GM23338 (cell line): Measurements from ENCODE around the gene MAN1C1. TPM values are rescaled to one million over a fixed set of nuclear protein-coding genes. Genes with fewer than 3 reads are reported as not detected.

ENCODE experiments used
- ATAC-seq: fragments of 200-7000 bp; cut with Tn5 transposase; 3 replicates; pipeline ENCODE4 v1.9.1; 2020
- DNase-seq: peaks from one replicate; pipeline ENCODE4 v3.0.0-alpha.2; 2015; ENCODE audit warnings: low spot score
- H2AFZ ChIP-seq: fragments of 200-600 bp; sonication (generic); 2 replicates; pipeline ENCODE4 v1.8.0; 2016; ENCODE audit warnings: antibody characterized with exemption, mild to moderate bottlenecking, moderate library complexity
- H3F3A ChIP-seq: fragments of 200-600 bp; sonication (generic); replicated peaks from 2 replicates; pipeline ENCODE4 v1.8.0; 2017; ENCODE audit warnings: antibody characterized with exemption, mixed run types, low read depth
- H3K27ac ChIP-seq: fragments of 200-600 bp; sonication (generic); 2 replicates; pipeline ENCODE4 v1.6.1; 2016; ENCODE audit warnings: low read depth
- H3K27me3 ChIP-seq: fragments of 200-600 bp; sonication (generic); 2 replicates; pipeline ENCODE4 v1.8.0; 2016; ENCODE audit warnings: mild to moderate bottlenecking, mixed run types, moderate library complexity; ENCODE audit not compliant: insufficient read depth
- H3K36me3 ChIP-seq: fragments of 200-600 bp; sonication (generic); 2 replicates; pipeline ENCODE4 v1.8.0; 2016; ENCODE audit warnings: mild to moderate bottlenecking; ENCODE audit not compliant: insufficient read depth
- H3K4me1 ChIP-seq: fragments of 200-600 bp; sonication (generic); 2 replicates; pipeline ENCODE4 v1.8.0; 2016; ENCODE audit warnings: mild to moderate bottlenecking, moderate library complexity; ENCODE audit not compliant: insufficient read depth
- H3K4me2 ChIP-seq: fragments of 200-600 bp; sonication (generic); 2 replicates; pipeline ENCODE4 v1.7.1; 2017; ENCODE audit warnings: mixed run types
- H3K4me3 ChIP-seq: fragments of 200-600 bp; sonication (generic); 2 replicates; pipeline ENCODE4 v1.6.1; 2016; ENCODE audit warnings: mixed run types
- H3K79me2 ChIP-seq: fragments of 200-600 bp; sonication (generic); replicated peaks from 2 replicates; pipeline ENCODE4 v1.8.0; 2017; ENCODE audit warnings: mild to moderate bottlenecking; ENCODE audit not compliant: insufficient read depth
- H3K9me2 ChIP-seq: fragments of 200-600 bp; sonication (generic); 2 replicates; pipeline ENCODE4 v1.8.0; 2017; ENCODE audit not compliant: insufficient read depth
- H4K20me1 ChIP-seq: fragments of 200-600 bp; sonication (generic); replicated peaks from 2 replicates; pipeline ENCODE4 v1.8.0; 2017; ENCODE audit warnings: mild to moderate bottlenecking; ENCODE audit not compliant: insufficient read depth
- H3K27ac Mint-ChIP-seq: 2 replicates; pipeline ENCODE4 v1.8.0; 2020; ENCODE audit warnings: inconsistent platforms, mild to moderate bottlenecking, moderate library complexity, mixed read lengths
- H3K27me3 Mint-ChIP-seq: 3 replicates; pipeline ENCODE4 v1.8.0; 2022; ENCODE audit warnings: low read depth, mild to moderate bottlenecking, moderate library complexity, mixed read lengths, inconsistent platforms; ENCODE audit not compliant: insufficient read depth, poor library complexity
- H3K36me3 Mint-ChIP-seq: 3 replicates; pipeline ENCODE4 v1.8.0; 2021; ENCODE audit warnings: low read depth, mild to moderate bottlenecking, inconsistent platforms, moderate library complexity, mixed read lengths
- H3K4me1 Mint-ChIP-seq: 3 replicates; pipeline ENCODE4 v1.8.0; 2020; ENCODE audit warnings: mild to moderate bottlenecking, inconsistent platforms, mixed read lengths
- H3K4me3 Mint-ChIP-seq: 3 replicates; pipeline ENCODE4 v1.8.0; 2021; ENCODE audit warnings: moderate library complexity, mild to moderate bottlenecking, inconsistent platforms, mixed read lengths
- H3K9me3 Mint-ChIP-seq: 3 replicates; pipeline ENCODE4 v1.8.0; 2020; ENCODE audit warnings: moderate library complexity, mild to moderate bottlenecking, inconsistent platforms, mixed read lengths
- CREB1 ChIP-seq: fragments of 250-450 bp; sonication (Bioruptor Pico); IDR thresholded peaks from 2 replicates; pipeline ENCODE4 v1.5.0; 2020; ENCODE audit warnings: low read depth, mild to moderate bottlenecking, moderate library complexity
- EZH2 ChIP-seq: fragments of 200-600 bp; sonication (generic); IDR thresholded peaks from one replicate; pipeline ENCODE4 v1.8.0; 2017; ENCODE audit warnings: antibody characterized with exemption, mild to moderate bottlenecking, low read depth; ENCODE audit not compliant: unreplicated experiment
- EZH2phosphoT487 ChIP-seq: fragments of 200-600 bp; sonication (generic); IDR thresholded peaks from one replicate; pipeline ENCODE4 v1.8.1; 2018; ENCODE audit warnings: antibody characterized with exemption; ENCODE audit not compliant: unreplicated experiment
- JUNB ChIP-seq: IDR thresholded peaks from one replicate; pipeline ENCODE4 v1.6.1; 2016; ENCODE audit warnings: antibody characterized with exemption; ENCODE audit not compliant: unreplicated experiment
- NANOG ChIP-seq: IDR thresholded peaks from 2 replicates; pipeline ENCODE4 v1.6.1; 2016; ENCODE audit warnings: antibody characterized with exemption, borderline replicate concordance
- STAT1 ChIP-seq: IDR thresholded peaks from one replicate; pipeline ENCODE4 v1.6.1; 2016; ENCODE audit warnings: antibody characterized with exemption; ENCODE audit not compliant: unreplicated experiment
- ZNF331 ChIP-seq: fragments of 250-450 bp; sonication (Bioruptor Pico); IDR thresholded peaks from 2 replicates; pipeline ENCODE4 v1.5.0; 2020; ENCODE audit warnings: low read depth, mild to moderate bottlenecking, moderate library complexity
- polyA plus RNA-seq: library from polyadenylated mRNA; unstranded; fragments of >200 nt; fragmentation: Nextera tagmentation; extraction: Ambion mirVana; gene quantifications from 2 replicates; pipeline ENCODE4 v1.2.1, GENCODE V29; 2016
- total RNA-seq: library from RNA; depleted of rRNA; stranded (reverse); fragments of >200 nt; shearing (Covaris generic); gene quantifications from 2 replicates; pipeline ENCODE4 v1.2.3, GENCODE V29; 2014
- TF ChIP-seq, protein P1 (sequence below): IDR thresholded peaks from one replicate; pipeline ENCODE4 v1.6.1; 2018; ENCODE audit warnings: antibody characterized with exemption; ENCODE audit not compliant: unreplicated experiment
- TF ChIP-seq, protein P2 (sequence below): fragments of 250-450 bp; sonication (Bioruptor Pico); IDR thresholded peaks from 2 replicates; pipeline ENCODE4 v1.5.0; 2020; ENCODE audit warnings: mild to moderate bottlenecking, moderate library complexity
- TF ChIP-seq, protein P3 (sequence below): IDR thresholded peaks from 2 replicates; pipeline ENCODE4 v1.6.1; 2016; ENCODE audit warnings: antibody characterized with exemption

The MAN1C1 gene
- total and polyA plus RNA-seq, 2 experiments from 2014 or later: 5.4 to 13.6 TPM

DNA sequence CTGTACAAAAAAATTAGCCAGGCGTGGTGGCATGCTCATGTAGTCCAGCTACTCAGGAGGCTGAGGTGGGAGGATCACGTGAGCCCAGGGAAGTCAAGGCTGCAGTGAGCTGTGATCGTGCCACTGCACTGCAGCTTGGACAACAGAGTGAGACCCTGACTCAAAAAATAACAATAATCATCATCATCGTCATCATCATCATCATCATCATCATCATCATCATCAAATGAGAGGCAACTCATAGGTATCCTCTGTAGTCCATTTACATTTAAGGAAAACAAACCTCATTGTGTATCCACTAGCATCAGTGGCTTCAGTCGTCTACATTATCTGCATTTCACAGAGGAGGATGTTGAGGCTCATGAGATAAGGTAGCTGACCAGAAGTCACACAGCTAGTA is 114.6 kb downstream of the MAN1C1 start:
- Mint-ChIP-seq H3K9me3 (peaks cover 3% of the 10 kb centered on the region; the same call in 1 of the 3 replicates), H3K27ac (no peak overlapping the region), H3K27me3 (peaks cover 5% of the 10 kb centered on the region), H3K36me3 (no peaks in the 10 kb centered on the region), H3K4me3 (no peak overlapping the region), H3K4me1 (peaks cover 14% of the 10 kb centered on the region)
- Histone ChIP-seq H3K4me3 (no peak overlapping the region), H3K4me2 (no peak overlapping the region), H3K27me3 (no peaks in the 10 kb centered on the region), H3K36me3 (no peaks in the 10 kb centered on the region), H3K27ac (no peak overlapping the region), H2AFZ (no peak overlapping the region), H3K4me1 (no peaks in the 10 kb centered on the region), H3F3A (no peaks in the 10 kb centered on the region), H3K9me2 (no peaks in the 10 kb centered on the region), H3K79me2 (no peaks in the 10 kb centered on the region; the same call in 1 of the 2 replicates), H4K20me1 (no peaks in the 10 kb centered on the region)
- TF ChIP-seq STAT1 (no peak), ZNF331 (CRISPR knock-in tag) (no peak), EZH2 (no peak), EZH2phosphoT487 (no peak)
- TF ChIP-seq, protein P1, sequence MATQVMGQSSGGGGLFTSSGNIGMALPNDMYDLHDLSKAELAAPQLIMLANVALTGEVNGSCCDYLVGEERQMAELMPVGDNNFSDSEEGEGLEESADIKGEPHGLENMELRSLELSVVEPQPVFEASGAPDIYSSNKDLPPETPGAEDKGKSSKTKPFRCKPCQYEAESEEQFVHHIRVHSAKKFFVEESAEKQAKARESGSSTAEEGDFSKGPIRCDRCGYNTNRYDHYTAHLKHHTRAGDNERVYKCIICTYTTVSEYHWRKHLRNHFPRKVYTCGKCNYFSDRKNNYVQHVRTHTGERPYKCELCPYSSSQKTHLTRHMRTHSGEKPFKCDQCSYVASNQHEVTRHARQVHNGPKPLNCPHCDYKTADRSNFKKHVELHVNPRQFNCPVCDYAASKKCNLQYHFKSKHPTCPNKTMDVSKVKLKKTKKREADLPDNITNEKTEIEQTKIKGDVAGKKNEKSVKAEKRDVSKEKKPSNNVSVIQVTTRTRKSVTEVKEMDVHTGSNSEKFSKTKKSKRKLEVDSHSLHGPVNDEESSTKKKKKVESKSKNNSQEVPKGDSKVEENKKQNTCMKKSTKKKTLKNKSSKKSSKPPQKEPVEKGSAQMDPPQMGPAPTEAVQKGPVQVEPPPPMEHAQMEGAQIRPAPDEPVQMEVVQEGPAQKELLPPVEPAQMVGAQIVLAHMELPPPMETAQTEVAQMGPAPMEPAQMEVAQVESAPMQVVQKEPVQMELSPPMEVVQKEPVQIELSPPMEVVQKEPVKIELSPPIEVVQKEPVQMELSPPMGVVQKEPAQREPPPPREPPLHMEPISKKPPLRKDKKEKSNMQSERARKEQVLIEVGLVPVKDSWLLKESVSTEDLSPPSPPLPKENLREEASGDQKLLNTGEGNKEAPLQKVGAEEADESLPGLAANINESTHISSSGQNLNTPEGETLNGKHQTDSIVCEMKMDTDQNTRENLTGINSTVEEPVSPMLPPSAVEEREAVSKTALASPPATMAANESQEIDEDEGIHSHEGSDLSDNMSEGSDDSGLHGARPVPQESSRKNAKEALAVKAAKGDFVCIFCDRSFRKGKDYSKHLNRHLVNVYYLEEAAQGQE: no peak
- ATAC-seq: no peak
- DNase-seq: no peak

DNA sequence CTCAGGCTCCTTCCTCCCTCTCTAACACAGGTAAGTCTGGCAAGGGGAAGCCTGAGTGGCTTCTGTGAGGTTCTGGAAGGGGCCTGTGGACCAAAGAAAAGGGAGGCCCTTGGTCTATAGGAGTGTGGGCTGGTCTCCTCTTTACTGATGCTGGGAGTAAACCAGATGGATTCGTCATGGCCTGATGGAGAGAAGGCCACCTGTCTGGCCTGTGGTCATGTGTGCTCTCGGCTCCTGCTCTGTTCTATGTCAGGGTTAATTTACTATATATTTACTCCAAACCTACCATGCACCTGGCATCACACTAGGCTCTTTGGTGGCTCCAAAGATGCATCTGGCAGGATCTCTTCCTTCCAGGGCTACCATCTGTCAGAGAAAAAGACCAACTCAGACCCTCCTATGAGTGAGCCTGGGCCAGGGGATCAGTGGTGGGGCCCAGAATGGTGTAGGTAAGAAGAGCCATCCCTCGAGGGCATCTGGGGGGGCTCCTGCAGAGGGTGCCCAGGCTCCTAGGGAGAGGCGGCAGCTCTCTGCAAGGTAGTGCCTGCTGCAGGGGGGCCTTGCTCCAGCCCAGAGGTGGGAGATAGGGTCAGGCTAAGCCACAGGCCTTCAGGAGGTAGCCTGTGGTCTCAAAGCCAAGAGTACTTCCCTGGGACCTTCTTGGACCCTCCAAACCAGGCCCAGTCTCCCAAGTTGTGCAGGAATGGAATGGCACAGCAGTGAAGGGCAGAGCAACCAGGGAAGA is 115.2 kb downstream of the MAN1C1 start:
- peaks cover 3% of the 10 kb centered on the region; the same call in 1 of the 3 replicates for H3K9me3 Mint-ChIP-seq
- no peaks in the 10 kb centered on the region for H3K4me1 ChIP-seq
- no peaks in the 10 kb centered on the region for H4K20me1 ChIP-seq
- no peaks in the 10 kb centered on the region for H3K27me3 ChIP-seq
- H3K36me3 Mint-ChIP-seq: no peaks in the 10 kb centered on the region
- H3K27ac ChIP-seq: no peak overlapping the region
- H3K4me2 ChIP-seq: no peak overlapping the region
- no peak overlapping the region for H3K4me3 Mint-ChIP-seq
- no peaks in the 10 kb centered on the region for H3F3A ChIP-seq
- no peaks in the 10 kb centered on the region for H3K9me2 ChIP-seq
- H2AFZ ChIP-seq: no peak overlapping the region
- ATAC-seq: no peak
- no peaks in the 10 kb centered on the region for H3K36me3 ChIP-seq
- TF ChIP-seq JUNB (no peak), ZNF331 (CRISPR knock-in tag) (no peak), CREB1 (CRISPR knock-in tag) (no peak), EZH2phosphoT487 (no peak), STAT1 (no peak), NANOG (no peak)
- TF ChIP-seq, protein P2, sequence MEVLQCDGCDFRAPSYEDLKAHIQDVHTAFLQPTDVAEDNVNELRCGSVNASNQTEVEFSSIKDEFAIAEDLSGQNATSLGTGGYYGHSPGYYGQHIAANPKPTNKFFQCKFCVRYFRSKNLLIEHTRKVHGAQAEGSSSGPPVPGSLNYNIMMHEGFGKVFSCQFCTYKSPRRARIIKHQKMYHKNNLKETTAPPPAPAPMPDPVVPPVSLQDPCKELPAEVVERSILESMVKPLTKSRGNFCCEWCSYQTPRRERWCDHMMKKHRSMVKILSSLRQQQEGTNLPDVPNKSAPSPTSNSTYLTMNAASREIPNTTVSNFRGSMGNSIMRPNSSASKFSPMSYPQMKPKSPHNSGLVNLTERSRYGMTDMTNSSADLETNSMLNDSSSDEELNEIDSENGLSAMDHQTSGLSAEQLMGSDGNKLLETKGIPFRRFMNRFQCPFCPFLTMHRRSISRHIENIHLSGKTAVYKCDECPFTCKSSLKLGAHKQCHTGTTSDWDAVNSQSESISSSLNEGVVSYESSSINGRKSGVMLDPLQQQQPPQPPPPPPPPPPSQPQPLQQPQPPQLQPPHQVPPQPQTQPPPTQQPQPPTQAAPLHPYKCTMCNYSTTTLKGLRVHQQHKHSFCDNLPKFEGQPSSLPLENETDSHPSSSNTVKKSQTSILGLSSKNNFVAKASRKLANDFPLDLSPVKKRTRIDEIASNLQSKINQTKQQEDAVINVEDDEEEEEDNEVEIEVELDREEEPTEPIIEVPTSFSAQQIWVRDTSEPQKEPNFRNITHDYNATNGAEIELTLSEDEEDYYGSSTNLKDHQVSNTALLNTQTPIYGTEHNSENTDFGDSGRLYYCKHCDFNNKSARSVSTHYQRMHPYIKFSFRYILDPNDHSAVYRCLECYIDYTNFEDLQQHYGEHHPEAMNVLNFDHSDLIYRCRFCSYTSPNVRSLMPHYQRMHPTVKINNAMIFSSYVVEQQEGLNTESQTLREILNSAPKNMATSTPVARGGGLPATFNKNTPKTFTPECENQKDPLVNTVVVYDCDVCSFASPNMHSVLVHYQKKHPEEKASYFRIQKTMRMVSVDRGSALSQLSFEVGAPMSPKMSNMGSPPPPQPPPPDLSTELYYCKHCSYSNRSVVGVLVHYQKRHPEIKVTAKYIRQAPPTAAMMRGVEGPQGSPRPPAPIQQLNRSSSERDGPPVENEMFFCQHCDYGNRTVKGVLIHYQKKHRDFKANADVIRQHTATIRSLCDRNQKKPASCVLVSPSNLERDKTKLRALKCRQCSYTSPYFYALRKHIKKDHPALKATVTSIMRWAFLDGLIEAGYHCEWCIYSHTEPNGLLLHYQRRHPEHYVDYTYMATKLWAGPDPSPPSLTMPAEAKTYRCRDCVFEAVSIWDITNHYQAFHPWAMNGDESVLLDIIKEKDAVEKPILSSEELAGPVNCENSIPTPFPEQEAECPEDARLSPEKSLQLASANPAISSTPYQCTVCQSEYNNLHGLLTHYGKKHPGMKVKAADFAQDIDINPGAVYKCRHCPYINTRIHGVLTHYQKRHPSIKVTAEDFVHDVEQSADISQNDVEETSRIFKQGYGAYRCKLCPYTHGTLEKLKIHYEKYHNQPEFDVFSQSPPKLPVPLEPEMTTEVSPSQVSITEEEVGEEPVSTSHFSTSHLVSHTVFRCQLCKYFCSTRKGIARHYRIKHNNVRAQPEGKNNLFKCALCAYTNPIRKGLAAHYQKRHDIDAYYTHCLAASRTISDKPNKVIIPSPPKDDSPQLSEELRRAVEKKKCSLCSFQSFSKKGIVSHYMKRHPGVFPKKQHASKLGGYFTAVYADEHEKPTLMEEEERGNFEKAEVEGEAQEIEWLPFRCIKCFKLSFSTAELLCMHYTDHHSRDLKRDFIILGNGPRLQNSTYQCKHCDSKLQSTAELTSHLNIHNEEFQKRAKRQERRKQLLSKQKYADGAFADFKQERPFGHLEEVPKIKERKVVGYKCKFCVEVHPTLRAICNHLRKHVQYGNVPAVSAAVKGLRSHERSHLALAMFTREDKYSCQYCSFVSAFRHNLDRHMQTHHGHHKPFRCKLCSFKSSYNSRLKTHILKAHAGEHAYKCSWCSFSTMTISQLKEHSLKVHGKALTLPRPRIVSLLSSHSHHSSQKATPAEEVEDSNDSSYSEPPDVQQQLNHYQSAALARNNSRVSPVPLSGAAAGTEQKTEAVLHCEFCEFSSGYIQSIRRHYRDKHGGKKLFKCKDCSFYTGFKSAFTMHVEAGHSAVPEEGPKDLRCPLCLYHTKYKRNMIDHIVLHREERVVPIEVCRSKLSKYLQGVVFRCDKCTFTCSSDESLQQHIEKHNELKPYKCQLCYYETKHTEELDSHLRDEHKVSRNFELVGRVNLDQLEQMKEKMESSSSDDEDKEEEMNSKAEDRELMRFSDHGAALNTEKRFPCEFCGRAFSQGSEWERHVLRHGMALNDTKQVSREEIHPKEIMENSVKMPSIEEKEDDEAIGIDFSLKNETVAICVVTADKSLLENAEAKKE (CRISPR knock-in tag): no peak
- TF ChIP-seq, protein P3, sequence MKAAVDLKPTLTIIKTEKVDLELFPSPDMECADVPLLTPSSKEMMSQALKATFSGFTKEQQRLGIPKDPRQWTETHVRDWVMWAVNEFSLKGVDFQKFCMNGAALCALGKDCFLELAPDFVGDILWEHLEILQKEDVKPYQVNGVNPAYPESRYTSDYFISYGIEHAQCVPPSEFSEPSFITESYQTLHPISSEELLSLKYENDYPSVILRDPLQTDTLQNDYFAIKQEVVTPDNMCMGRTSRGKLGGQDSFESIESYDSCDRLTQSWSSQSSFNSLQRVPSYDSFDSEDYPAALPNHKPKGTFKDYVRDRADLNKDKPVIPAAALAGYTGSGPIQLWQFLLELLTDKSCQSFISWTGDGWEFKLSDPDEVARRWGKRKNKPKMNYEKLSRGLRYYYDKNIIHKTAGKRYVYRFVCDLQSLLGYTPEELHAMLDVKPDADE: no peak
- no peak for DNase-seq
- H3K27me3 Mint-ChIP-seq: peaks cover 5% of the 10 kb centered on the region
- H3K4me3 ChIP-seq: no peak overlapping the region
- H3K4me1 Mint-ChIP-seq: peaks cover 14% of the 10 kb centered on the region
- no peak overlapping the region for H3K27ac Mint-ChIP-seq
- H3K79me2 ChIP-seq: no peaks in the 10 kb centered on the region; the same call in 1 of the 2 replicates
